Upper lobe of right lung (tissue), 1 donor: Measurements from ENCODE around the gene GTPBP4. TPM values are rescaled to one million over a fixed set of nuclear protein-coding genes. Genes with fewer than 3 reads are reported as not detected.
A peak's percentile ranks its signal among the peaks of the same experiment; 100 is the strongest.
"Not testable (repeated sequence)": the region's sequence is repeated elsewhere in the genome, so short reads cannot be mapped to it uniquely, and the experiment has no call there.

ENCODE experiments used
- ATAC-seq: fragments of 200-7000 bp; cut with Tn5 transposase; one replicate; pipeline ENCODE4 v1.9.1; 2020; ENCODE audit warnings: mild to moderate bottlenecking, moderate library complexity
- DNase-seq: peaks from one replicate; pipeline ENCODE4 v3.0.0-alpha.2; 2020
- H3K27ac ChIP-seq: fragments of 200-600 bp; one replicate; pipeline ENCODE4 v1.8.0; 2022
- H3K27me3 ChIP-seq: fragments of 200-600 bp; one replicate; pipeline ENCODE4 v1.8.0; 2022; ENCODE audit warnings: mild to moderate bottlenecking
- H3K36me3 ChIP-seq: fragments of 200-600 bp; one replicate; pipeline ENCODE4 v1.8.0; 2022
- H3K4me1 ChIP-seq: fragments of 200-600 bp; one replicate; pipeline ENCODE4 v1.8.0; 2022
- H3K4me3 ChIP-seq: fragments of 200-600 bp; one replicate; pipeline ENCODE4 v1.8.0; 2022; ENCODE audit warnings: mild to moderate bottlenecking
- H3K9me3 ChIP-seq: fragments of 200-600 bp; one replicate; pipeline ENCODE4 v1.8.0; 2022
- CTCF ChIP-seq: fragments of 200-600 bp; IDR thresholded peaks from one replicate; pipeline ENCODE4 v1.8.0; 2022; ENCODE audit warnings: antibody characterized with exemption
- intact Hi-C: fragments of 100-400 bp; cut with DNase I; formaldehyde crosslinking; loops from one replicate; pipeline ENCODE4 v1.11.0; 2022
- total RNA-seq: library from RNA; stranded (reverse); fragmentation: NEBNext Ultra II Directional; extraction: Animal tissue kit (Norgen Biotek cat#: 25700); gene quantifications from one replicate; pipeline ENCODE4 v1.2.1, GENCODE V29; 2021
- donor health status: DM: no; HTN: yes; CAD: no; lungs with severe emphysema.

The GTPBP4 gene
- total RNA-seq, 1 donor from 2014 or later, result 36.5 TPM

- DNase-seq (no peak), ATAC-seq (peak; percentile 27)
- Histone ChIP-seq H3K4me3 (no peak overlapping the region), H3K36me3 (peaks cover 17% of the 10 kb centered on the region), H3K9me3 (no peaks in the 10 kb centered on the region), H3K27ac (no peak overlapping the region), H3K4me1 (peaks cover 2% of the 10 kb centered on the region), H3K27me3 (no peaks in the 10 kb centered on the region)
- intact Hi-C loops, result no loop called here
- no peak for TF ChIP-seq CTCF
These were observed 75.1 kb downstream of the GTPBP4 start for GRCh38 chr10:1063232-1063865.

DNA sequence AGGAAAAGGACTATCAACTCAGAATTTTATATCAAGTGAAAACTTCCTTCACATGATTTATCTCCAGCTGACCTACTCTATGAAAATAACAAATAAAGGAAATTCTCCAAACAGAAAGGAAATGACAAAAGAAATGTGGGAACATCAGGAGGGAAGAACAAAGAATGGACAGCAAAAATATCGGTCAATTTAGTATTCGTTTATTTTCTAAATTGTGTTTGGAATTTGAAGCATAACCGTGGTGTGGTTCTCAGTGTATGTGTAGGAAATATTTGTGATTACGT is 76.7 kb downstream of the GTPBP4 start:
- Histone ChIP-seq H3K27ac (no peak overlapping the region), H3K4me3 (no peak overlapping the region), H3K27me3 (no peaks in the 10 kb centered on the region), H3K9me3 (no peaks in the 10 kb centered on the region), H3K4me1 (no peaks in the 10 kb centered on the region), H3K36me3 (peaks cover 7% of the 10 kb centered on the region)
- TF ChIP-seq CTCF, result no peak
- DNase-seq (no peak), ATAC-seq (no peak)
- intact Hi-C loops, result no loop called here

- H3K27ac ChIP-seq, H3K36me3 ChIP-seq, DNase-seq: not testable (repeated sequence)
These were observed 78.5 kb downstream of the GTPBP4 start for GRCh38 chr10:1066734-1067133.

GRCh38 chr10:1068380-1069361 is 80.4 kb downstream of the GTPBP4 start:
- intact Hi-C loops, result no loop called here
- no peak overlapping the region for H3K4me3 ChIP-seq
- ATAC-seq (no peak), DNase-seq (no peak)
- no peaks in the 10 kb centered on the region for H3K4me1 ChIP-seq
- H3K27ac ChIP-seq, result no peak overlapping the region
- H3K36me3 ChIP-seq, result peaks cover 22% of the 10 kb centered on the region
- TF ChIP-seq CTCF, result no peak
- no peaks in the 10 kb centered on the region for H3K27me3 ChIP-seq
- H3K9me3 ChIP-seq, result no peaks in the 10 kb centered on the region

More at GRCh38 chr10:1066734-1067133, 78.5 kb downstream of the GTPBP4 start:
- H3K4me3 ChIP-seq, H3K4me1 ChIP-seq, H3K27me3 ChIP-seq, intact Hi-C loops, ATAC-seq, H3K9me3 ChIP-seq: not testable (repeated sequence)

Other genes with a start within 250 kb of the GTPBP4 start
- 126 TPM for gene LARP4B, start 56.7 kb upstream of the GTPBP4 start, total RNA-seq
- not detected for gene IDI2, start 37.4 kb downstream of the GTPBP4 start, total RNA-seq
- gene IDI1, start 60.7 kb downstream of the GTPBP4 start, total RNA-seq, result 68.5 TPM
- 19.9 TPM for gene WDR37, start 68.0 kb downstream of the GTPBP4 start, total RNA-seq